ENCODE results near the gene TMEM120B.

TMEM120B gene

GRCh38 chr12:121793838-121794533 lies 81.4 kb downstream of the TMEM120B start:
- peak; percentile 89 for DNase-seq

- no peak for DNase-seq
Observed at GRCh38 chr12:121794534-121795033, 82.0 kb downstream of the TMEM120B start.

- DNase-seq: peak; percentile 68
Observed at GRCh38 chr12:121795034-121795968, 82.7 kb downstream of the TMEM120B start.

- no peak for DNase-seq
Observed at GRCh38 chr12:121796855-121797751, 84.6 kb downstream of the TMEM120B start.

GRCh38 chr12:121797937-121798786 lies 85.6 kb downstream of the TMEM120B start:
- DNase-seq: no peak

- DNase-seq: no peak
Observed at GRCh38 chr12:121798787-121799155, 86.2 kb downstream of the TMEM120B start.

GRCh38 chr12:121799156-121799841 lies 86.7 kb downstream of the TMEM120B start:
- DNase-seq: no peak

- peak; percentile 70 for DNase-seq
Observed at GRCh38 chr12:121799842-121800693, 87.5 kb downstream of the TMEM120B start.

GRCh38 chr12:121800694-121801594 lies 88.4 kb downstream of the TMEM120B start:
- DNase-seq: peak; percentile 42

GRCh38 chr12:121801595-121802484 lies 89.3 kb downstream of the TMEM120B start:
- no peak for DNase-seq

GRCh38 chr12:121802485-121802842 lies 89.9 kb downstream of the TMEM120B start:
- DNase-seq: no peak

GRCh38 chr12:121802843-121803698 lies 90.5 kb downstream of the TMEM120B start:
- DNase-seq: peak; percentile 84

GRCh38 chr12:121803861-121804416 lies 91.4 kb downstream of the TMEM120B start, which contains the start of gene SETD1B:
Gene SETD1B (plus strand): TSS chr12:121804009. CDS start chr12:121804738, 729 bp downstream.
- DNase-seq: peak; percentile 53

GRCh38 chr12:121804417-121805111 lies 92.0 kb downstream of the TMEM120B start:
- peak; percentile 25 for DNase-seq

GRCh38 chr12:121805171-121806008 lies 92.8 kb downstream of the TMEM120B start:
- DNase-seq: no peak
